Measurements from ENCODE around the gene RBBP5. TPM values are rescaled to one million over a fixed set of nuclear protein-coding genes. Genes with fewer than 3 reads are reported as not detected.

Gene RBBP5
- total RNA-seq, 1 donor from 2014 or later, result 20.6 TPM

GRCh38 chr1:205144046-205144720 is 22.4 kb upstream of the RBBP5 start:
- Mint-ChIP-seq H3K4me3 (ENCODE audit: unreplicated experiment) (no peak overlapping the region), H3K27me3 (ENCODE audit: unreplicated experiment) (no peaks in the 10 kb centered on the region), H3K9me3 (ENCODE audit: unreplicated experiment) (no peaks in the 10 kb centered on the region), H3K36me3 (ENCODE audit: unreplicated experiment) (no peaks in the 10 kb centered on the region), H3K4me1 (ENCODE audit: low read depth, unreplicated experiment) (peaks cover 6% of the 10 kb centered on the region), H3K27ac (ENCODE audit: unreplicated experiment) (no peak overlapping the region)
- DNase-seq, result no peak
- TF ChIP-seq, protein P1, sequence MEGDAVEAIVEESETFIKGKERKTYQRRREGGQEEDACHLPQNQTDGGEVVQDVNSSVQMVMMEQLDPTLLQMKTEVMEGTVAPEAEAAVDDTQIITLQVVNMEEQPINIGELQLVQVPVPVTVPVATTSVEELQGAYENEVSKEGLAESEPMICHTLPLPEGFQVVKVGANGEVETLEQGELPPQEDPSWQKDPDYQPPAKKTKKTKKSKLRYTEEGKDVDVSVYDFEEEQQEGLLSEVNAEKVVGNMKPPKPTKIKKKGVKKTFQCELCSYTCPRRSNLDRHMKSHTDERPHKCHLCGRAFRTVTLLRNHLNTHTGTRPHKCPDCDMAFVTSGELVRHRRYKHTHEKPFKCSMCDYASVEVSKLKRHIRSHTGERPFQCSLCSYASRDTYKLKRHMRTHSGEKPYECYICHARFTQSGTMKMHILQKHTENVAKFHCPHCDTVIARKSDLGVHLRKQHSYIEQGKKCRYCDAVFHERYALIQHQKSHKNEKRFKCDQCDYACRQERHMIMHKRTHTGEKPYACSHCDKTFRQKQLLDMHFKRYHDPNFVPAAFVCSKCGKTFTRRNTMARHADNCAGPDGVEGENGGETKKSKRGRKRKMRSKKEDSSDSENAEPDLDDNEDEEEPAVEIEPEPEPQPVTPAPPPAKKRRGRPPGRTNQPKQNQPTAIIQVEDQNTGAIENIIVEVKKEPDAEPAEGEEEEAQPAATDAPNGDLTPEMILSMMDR (IDR thresholded peaks at IDR 0.05; ENCODE audit: partially characterized antibody, unreplicated experiment), result no peak

GRCh38 chr1:205142102-205142469 is 20.3 kb upstream of the RBBP5 start:
- no peaks in the 10 kb centered on the region for H3K27me3 Mint-ChIP-seq (ENCODE audit: unreplicated experiment)
- no peak for DNase-seq
- peaks cover 4% of the 10 kb centered on the region for H3K4me1 Mint-ChIP-seq (ENCODE audit: low read depth, unreplicated experiment)
- no peak overlapping the region for H3K4me3 Mint-ChIP-seq (ENCODE audit: unreplicated experiment)
- H3K27ac Mint-ChIP-seq (ENCODE audit: unreplicated experiment), result no peak overlapping the region
- TF ChIP-seq, protein P1 (IDR thresholded peaks at IDR 0.05; ENCODE audit: partially characterized antibody, unreplicated experiment), result no peak
- H3K36me3 Mint-ChIP-seq (ENCODE audit: unreplicated experiment), result no peaks in the 10 kb centered on the region
- H3K9me3 Mint-ChIP-seq (ENCODE audit: unreplicated experiment), result no peaks in the 10 kb centered on the region

DNA sequence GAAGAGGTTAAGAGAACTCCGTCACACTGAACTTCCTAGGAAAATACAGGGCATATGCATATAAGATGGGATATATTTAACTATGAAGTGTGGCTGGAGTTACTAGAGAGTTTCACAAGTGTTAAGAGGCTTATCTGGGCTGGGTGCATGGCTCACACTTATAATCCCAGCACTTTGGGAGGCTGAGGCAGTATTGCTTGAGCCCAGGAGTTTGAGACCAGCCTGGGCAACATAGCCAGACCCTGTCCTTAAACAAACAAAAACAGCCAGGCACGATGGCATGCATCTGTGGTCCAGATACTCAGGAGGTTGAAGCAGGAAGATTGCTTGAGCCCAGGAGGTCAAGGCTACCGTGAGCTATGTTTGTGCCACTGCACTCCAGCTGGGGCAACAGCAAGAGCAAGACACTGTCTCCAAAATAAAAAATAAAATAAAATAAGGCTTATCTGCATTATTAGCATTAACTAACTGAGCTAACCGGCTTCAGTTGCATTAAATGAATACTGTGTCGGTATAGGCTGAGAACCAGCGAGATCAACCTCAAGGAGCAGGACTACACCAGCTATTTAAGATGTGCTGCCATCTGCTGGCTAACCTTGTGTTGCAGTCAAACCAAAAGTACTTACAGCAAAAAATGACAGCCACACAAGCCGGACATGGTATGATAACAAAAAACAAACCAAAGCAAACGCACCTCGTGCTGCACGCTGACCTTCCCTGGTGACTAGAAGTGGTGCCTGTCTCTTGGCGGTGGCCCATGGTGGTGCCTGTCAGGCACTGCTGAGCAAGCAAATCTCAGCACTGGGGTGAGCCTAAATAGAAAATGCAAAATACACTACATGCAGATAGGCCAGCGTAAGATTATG is 19.7 kb upstream of the RBBP5 start:
- no peak overlapping the region for H3K4me3 Mint-ChIP-seq (ENCODE audit: unreplicated experiment)
- no peaks in the 10 kb centered on the region for H3K9me3 Mint-ChIP-seq (ENCODE audit: unreplicated experiment)
- H3K27me3 Mint-ChIP-seq (ENCODE audit: unreplicated experiment), result no peaks in the 10 kb centered on the region
- no peaks in the 10 kb centered on the region for H3K36me3 Mint-ChIP-seq (ENCODE audit: unreplicated experiment)
- TF ChIP-seq, protein P1 (IDR thresholded peaks at IDR 0.05; ENCODE audit: partially characterized antibody, unreplicated experiment), result peak; percentile 75
- peaks cover 4% of the 10 kb centered on the region for H3K4me1 Mint-ChIP-seq (ENCODE audit: low read depth, unreplicated experiment)
- H3K27ac Mint-ChIP-seq (ENCODE audit: unreplicated experiment), result no peak overlapping the region
- DNase-seq, result peak; percentile 81

- Mint-ChIP-seq H3K27me3 (ENCODE audit: unreplicated experiment) (no peaks in the 10 kb centered on the region), H3K27ac (ENCODE audit: unreplicated experiment) (no peak overlapping the region), H3K9me3 (ENCODE audit: unreplicated experiment) (no peaks in the 10 kb centered on the region), H3K4me1 (ENCODE audit: low read depth, unreplicated experiment) (peaks cover 4% of the 10 kb centered on the region), H3K36me3 (ENCODE audit: unreplicated experiment) (no peaks in the 10 kb centered on the region), H3K4me3 (ENCODE audit: unreplicated experiment) (no peak overlapping the region)
- DNase-seq, result no peak
- TF ChIP-seq, protein P1 (IDR thresholded peaks at IDR 0.05; ENCODE audit: partially characterized antibody, unreplicated experiment), result no peak
Measured at GRCh38 chr1:205140113-205140512, 18.3 kb upstream of the RBBP5 start.

- no peaks in the 10 kb centered on the region for H3K9me3 Mint-ChIP-seq (ENCODE audit: unreplicated experiment)
- H3K4me3 Mint-ChIP-seq (ENCODE audit: unreplicated experiment), result no peak overlapping the region
- no peak overlapping the region for H3K27ac Mint-ChIP-seq (ENCODE audit: unreplicated experiment)
- H3K27me3 Mint-ChIP-seq (ENCODE audit: unreplicated experiment), result no peaks in the 10 kb centered on the region
- no peak for DNase-seq
- no peaks in the 10 kb centered on the region for H3K36me3 Mint-ChIP-seq (ENCODE audit: unreplicated experiment)
- TF ChIP-seq, protein P1 (IDR thresholded peaks at IDR 0.05; ENCODE audit: partially characterized antibody, unreplicated experiment), result no peak
- H3K4me1 Mint-ChIP-seq (ENCODE audit: low read depth, unreplicated experiment), result peaks cover 4% of the 10 kb centered on the region
Measured at GRCh38 chr1:205137901-205138300, 16.1 kb upstream of the RBBP5 start.
